ENCODE results near the gene GPR171.
A peak's percentile ranks its signal among the peaks of the same experiment; 100 is the strongest.

The GPR171 gene

GRCh38 chr3:151169262-151169947, 33.6 kb downstream of the GPR171 start:
- CTCF ChIA-PET, result interaction anchor here (0.6 to 2.4 kb wide), 7 partner anchors 9 to 112 kb away, joined by 3 to 10 read pairs (median 5); no protein-coding TSS in a partner anchor
- Histone ChIP-seq H3K27ac (ENCODE audit: extremely low read depth, low read depth, low read length) (no peak overlapping the region), H3K4me1 (ENCODE audit: control insufficient read depth, insufficient read depth, low read length) (no peaks in the 10 kb centered on the region)

GRCh38 chr3:151168269-151169094, 34.5 kb downstream of the GPR171 start:
- no peaks in the 10 kb centered on the region for H3K4me1 ChIP-seq (ENCODE audit: control insufficient read depth, insufficient read depth, low read length)
- no peak overlapping the region for H3K4me3 ChIP-seq (ENCODE audit: low read depth, low read length)
- H3K9me3 ChIP-seq (ENCODE audit: control insufficient read depth, insufficient read depth, low read depth, low read length), result no peaks in the 10 kb centered on the region
- CTCF ChIA-PET, result interaction anchor here (0.5 to 2.4 kb wide), 35 partner anchors 10 to 1275 kb away, joined by 3 to 10 read pairs (median 4); no protein-coding TSS in a partner anchor
- H3K27ac ChIP-seq (ENCODE audit: extremely low read depth, low read depth, low read length), result no peak overlapping the region
- H3K36me3 ChIP-seq (ENCODE audit: control insufficient read depth in 2 of 2, insufficient read depth in 1 of 2, low read length in 2 of 2), result peaks cover 0 to 10% of the 10 kb centered on the region in 2 experiments; a peak in 2 of 3 replicates
- POLR2A ChIA-PET, result no interaction called here
- no peak for TF ChIP-seq ZNF138 (tag by site-specific recombination; IDR thresholded peaks at IDR 0.05; ENCODE audit: borderline replicate concordance)
- TF ChIP-seq ZBTB48 (tag by site-specific recombination; IDR thresholded peaks at IDR 0.05), result no peak
- TF ChIP-seq ZNF558 (tag by site-specific recombination; IDR thresholded peaks at IDR 0.05), result no peak
- no peak for TF ChIP-seq ZNF621 (tag by site-specific recombination; IDR thresholded peaks at IDR 0.05)
- TF ChIP-seq REST (tag by site-specific recombination; IDR thresholded peaks at IDR 0.05), result no peak
- no peak for TF ChIP-seq HOXA7 (CRISPR knock-in tag; IDR thresholded peaks at IDR 0.05; ENCODE audit: borderline replicate concordance)
- peak; percentile 94 for TF ChIP-seq ZNF660 (tag by site-specific recombination; IDR thresholded peaks at IDR 0.05)
- TF ChIP-seq ZNF843 (tag by site-specific recombination; IDR thresholded peaks at IDR 0.05), result no peak
- no peak for TF ChIP-seq ZNF112 (tag by site-specific recombination; IDR thresholded peaks at IDR 0.05)
- TF ChIP-seq ZNF624 (tag by site-specific recombination; IDR thresholded peaks at IDR 0.05), result no peak
- peak; percentile 46; the same call in 1 of the 2 replicates for TF ChIP-seq CTCF (tag by site-specific recombination; IDR thresholded peaks at IDR 0.05)
- no peak for TF ChIP-seq ZNF10 (tag by site-specific recombination; IDR thresholded peaks at IDR 0.05)
- TF ChIP-seq ZNF311 (tag by site-specific recombination; IDR thresholded peaks at IDR 0.05; ENCODE audit: borderline replicate concordance), result no peak

More at GRCh38 chr3:151169262-151169947, 33.6 kb downstream of the GPR171 start:
- no peak overlapping the region for H3K4me3 ChIP-seq (ENCODE audit: low read depth, low read length)
- peaks cover 0 to 4% of the 10 kb centered on the region in 2 experiments; a peak in 2 of 3 replicates for H3K36me3 ChIP-seq (ENCODE audit: control insufficient read depth in 2 of 2, insufficient read depth in 1 of 2, low read length in 2 of 2)
- TF ChIP-seq ZSCAN30 (tag by site-specific recombination; IDR thresholded peaks at IDR 0.05) (no peak), ZNF830 (tag by site-specific recombination; IDR thresholded peaks at IDR 0.05; ENCODE audit: low read depth) (no peak), ZNF175 (tag by site-specific recombination; IDR thresholded peaks at IDR 0.05) (no peak), ZNF138 (tag by site-specific recombination; IDR thresholded peaks at IDR 0.05; ENCODE audit: borderline replicate concordance) (no peak), MYNN (tag by site-specific recombination; IDR thresholded peaks at IDR 0.05; ENCODE audit: borderline replicate concordance) (no peak), ZNF530 (tag by site-specific recombination; IDR thresholded peaks at IDR 0.05; ENCODE audit: low read depth) (no peak), ZNF10 (tag by site-specific recombination; IDR thresholded peaks at IDR 0.05) (no peak), BCL6B (tag by site-specific recombination; IDR thresholded peaks at IDR 0.05) (no peak), ZNF302 (tag by site-specific recombination; IDR thresholded peaks at IDR 0.05; ENCODE audit: low read depth) (no peak), ZNF221 (tag by site-specific recombination; IDR thresholded peaks at IDR 0.05; ENCODE audit: borderline replicate concordance) (no peak), HOXC10 (CRISPR knock-in tag; IDR thresholded peaks at IDR 0.05) (no peak), OVOL3 (tag by site-specific recombination; IDR thresholded peaks at IDR 0.05) (no peak), KLF8 (tag by site-specific recombination; IDR thresholded peaks at IDR 0.05) (no peak), GLIS1 (tag by site-specific recombination; IDR thresholded peaks at IDR 0.05) (no peak), ZNF624 (tag by site-specific recombination; IDR thresholded peaks at IDR 0.05) (no peak), INSM2 (tag by site-specific recombination; IDR thresholded peaks at IDR 0.05) (no peak)
- no peaks in the 10 kb centered on the region for H3K9me3 ChIP-seq (ENCODE audit: control insufficient read depth, insufficient read depth, low read depth, low read length)
- POLR2A ChIA-PET, result no interaction called here

Measured in HEK293 (cell line).